OCI-LY1 (cell line): ENCODE results near the gene KRT35.

ENCODE experiments used
- H2AFZ ChIP-seq: fragments of 200-600 bp; sonication (generic), shearing (Covaris generic); 2 replicates; pipeline ENCODE4 v1.6.0; 2014; ENCODE audit warnings: antibody characterized with exemption, mild to moderate bottlenecking, low read length
- H3F3A ChIP-seq: fragments of 200-600 bp; sonication (generic), shearing (Covaris generic); 2 replicates; pipeline ENCODE4 v1.6.0; 2014; ENCODE audit warnings: mild to moderate bottlenecking, antibody characterized with exemption, low read length, moderate library complexity; ENCODE audit not compliant: insufficient read depth
- H3K27ac ChIP-seq: fragments of 200-600 bp; sonication (generic); 2 replicates; pipeline ENCODE4 v1.5.1; 2014; ENCODE audit warnings: low read length, mixed run types, mild to moderate bottlenecking, low read depth; ENCODE audit not compliant: poor library complexity, severe bottlenecking
- H3K27me3 ChIP-seq: fragments of 200-600 bp; sonication (generic); 2 replicates; pipeline ENCODE4 v1.6.0; 2014; ENCODE audit warnings: antibody characterized with exemption, mild to moderate bottlenecking, low read length, moderate library complexity; ENCODE audit not compliant: insufficient read depth
- H3K36me3 ChIP-seq: fragments of 200-600 bp; sonication (generic); 2 replicates; pipeline ENCODE4 v1.6.1; 2014; ENCODE audit warnings: mild to moderate bottlenecking, antibody characterized with exemption, low read length, moderate library complexity, mixed read lengths; ENCODE audit not compliant: insufficient read depth
- H3K4me1 ChIP-seq: fragments of 200-600 bp; sonication (generic); 2 replicates; pipeline ENCODE4 v1.5.1; 2014; ENCODE audit warnings: mild to moderate bottlenecking, low read length, moderate library complexity; ENCODE audit not compliant: insufficient read depth, severe bottlenecking
- H3K4me2 ChIP-seq: fragments of 200-600 bp; sonication (generic), shearing (Covaris generic); 2 replicates; pipeline ENCODE4 v1.6.1; 2014; ENCODE audit warnings: low read length
- H3K4me3 ChIP-seq: fragments of 200-600 bp; sonication (generic); 2 replicates; pipeline ENCODE4 v1.5.1; 2014; ENCODE audit warnings: low read length, low read depth, mild to moderate bottlenecking, mixed read lengths; ENCODE audit not compliant: poor library complexity, severe bottlenecking
- H3K79me2 ChIP-seq: fragments of 200-600 bp; shearing (Covaris generic); 2 replicates; pipeline ENCODE4 v1.6.1; 2016; ENCODE audit warnings: mixed run types, low read length, mixed read lengths; ENCODE audit not compliant: insufficient read depth
- H3K9ac ChIP-seq: fragments of 200-600 bp; sonication (generic), shearing (Covaris generic); 2 replicates; pipeline ENCODE4 v1.6.1; 2014; ENCODE audit warnings: mild to moderate bottlenecking, low read length, mixed read lengths
- H3K9me2 ChIP-seq: fragments of 200-600 bp; sonication (generic), shearing (Covaris generic); 2 replicates; pipeline ENCODE4 v1.6.1; 2014; ENCODE audit warnings: low read depth, mild to moderate bottlenecking, low read length, mixed read lengths
- H3K9me3 ChIP-seq: fragments of 200-600 bp; shearing (Covaris generic); 2 replicates; pipeline ENCODE4 v1.6.1; 2014; ENCODE audit warnings: low read length, mixed read lengths
- H4K20me1 ChIP-seq: fragments of 200-600 bp; sonication (generic), shearing (Covaris generic); 2 replicates; pipeline ENCODE4 v1.6.0; 2016; ENCODE audit warnings: mild to moderate bottlenecking, low read length; ENCODE audit not compliant: insufficient read depth
- CTCF ChIP-seq: fragments of 200-600 bp; sonication (generic), shearing (Covaris generic); IDR thresholded peaks from 2 replicates; pipeline ENCODE4 v1.5.1; 2017; ENCODE audit warnings: mild to moderate bottlenecking, antibody characterized with exemption, low read length, moderate library complexity, mixed read lengths
- EZH2 ChIP-seq: fragments of 200-600 bp; sonication (generic), shearing (Covaris generic); IDR thresholded peaks from 2 replicates; pipeline ENCODE4 v1.8.0; 2017; ENCODE audit warnings: borderline replicate concordance, mixed run types, mild to moderate bottlenecking, antibody characterized with exemption, low read length, moderate library complexity, mixed read lengths

Gene KRT35

DNA sequence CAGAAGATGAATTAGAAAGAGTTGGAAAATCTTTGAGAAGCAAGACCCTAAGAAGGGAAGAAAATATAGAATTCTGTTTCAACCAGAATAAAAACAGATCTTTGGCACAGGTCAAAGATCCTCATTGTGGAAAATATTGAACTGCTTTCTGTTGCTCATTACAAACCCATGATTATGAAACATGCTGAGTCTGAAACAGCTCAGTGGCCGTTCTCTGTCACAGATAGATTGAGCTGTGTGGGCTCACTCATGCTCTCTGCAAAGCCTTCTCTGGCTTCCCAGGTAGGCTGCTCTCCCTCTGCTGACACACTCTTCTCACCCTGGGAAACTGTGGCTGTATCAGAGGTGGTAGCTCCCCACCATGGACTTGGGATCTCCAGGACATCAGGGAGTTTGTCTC, 36.8 kb downstream of the KRT35 start:
- no peak overlapping the region for H3K9ac ChIP-seq
- H3K4me3 ChIP-seq = no peak overlapping the region
- H3K4me1 ChIP-seq = no peaks in the 10 kb centered on the region
- H3K9me2 ChIP-seq = no peaks in the 10 kb centered on the region
- no peak overlapping the region for H2AFZ ChIP-seq
- H3K27me3 ChIP-seq = 0 out of 2 replicates have a peak, but pooled peaks cover 4% of the 10 kb centered on the region
- no peaks in the 10 kb centered on the region for H4K20me1 ChIP-seq
- H3K9me3 ChIP-seq = no peaks in the 10 kb centered on the region
- H3K4me2 ChIP-seq = no peak overlapping the region
- no peak for TF ChIP-seq CTCF
- no peak for TF ChIP-seq EZH2
- H3K36me3 ChIP-seq = no peaks in the 10 kb centered on the region
- no peaks in the 10 kb centered on the region for H3F3A ChIP-seq
- no peaks in the 10 kb centered on the region for H3K79me2 ChIP-seq
- no peak overlapping the region for H3K27ac ChIP-seq

- Histone ChIP-seq H3K27me3 (0 out of 2 replicates have a peak, but pooled peaks cover 4% of the 10 kb centered on the region), H3K4me3 (no peak overlapping the region), H2AFZ (no peak overlapping the region), H3K4me2 (no peak overlapping the region), H4K20me1 (no peaks in the 10 kb centered on the region), H3K27ac (no peak overlapping the region), H3K79me2 (no peaks in the 10 kb centered on the region), H3K9me3 (no peaks in the 10 kb centered on the region), H3K9me2 (no peaks in the 10 kb centered on the region), H3F3A (no peaks in the 10 kb centered on the region), H3K36me3 (no peaks in the 10 kb centered on the region), H3K4me1 (no peaks in the 10 kb centered on the region), H3K9ac (no peak overlapping the region)
- TF ChIP-seq CTCF = no peak
- TF ChIP-seq EZH2 = no peak
These were observed 38.2 kb downstream of the KRT35 start for GRCh38 chr17:41442739-41443138.

GRCh38 chr17:41440531-41441033, 40.4 kb downstream of the KRT35 start, which contains the start of gene KRT38:
Gene KRT38, minus strand, starts transcription at chr17:41440983. Its CDS starts 62 bp downstream, at chr17:41440921.
- no peak for TF ChIP-seq EZH2
- TF ChIP-seq CTCF = no peak
- Histone ChIP-seq H2AFZ (no peak within 1 kb of the TSS), H3K27me3 (0 out of 2 replicates have a peak, but pooled peaks cover 4% of the 10 kb centered on the region), H3K4me1 (no peaks in the 10 kb centered on the region), H3F3A (no peaks in the 10 kb centered on the region), H3K27ac (no peak within 1 kb of the TSS), H3K79me2 (no peaks in the 10 kb centered on the region), H4K20me1 (no peaks in the 10 kb centered on the region; the same call in 1 of the 2 replicates), H3K36me3 (no peaks in the 10 kb centered on the region), H3K9ac (no peak within 1 kb of the TSS), H3K4me3 (no peak within 1 kb of the TSS), H3K4me2 (no peak within 1 kb of the TSS), H3K9me2 (no peaks in the 10 kb centered on the region), H3K9me3 (no peaks in the 10 kb centered on the region)
